GM18498 (cell line): Measurements from ENCODE around the gene VPS45.
"Not testable (repeated sequence)": the region's sequence is repeated elsewhere in the genome, so short reads cannot be mapped to it uniquely, and the experiment has no call there.

ENCODE experiments used
- ATAC-seq: cut with Tn5 transposase; IDR thresholded peaks from one replicate; pipeline ENCODE4 v1.9.1; 2021; ENCODE audit warnings: mild to moderate bottlenecking, moderate library complexity; ENCODE audit not compliant: unreplicated experiment

Gene VPS45

GRCh38 chr1:150126811-150127210, 59.2 kb downstream of the VPS45 start:
- ATAC-seq, result no peak

- no peak for ATAC-seq
Measured at GRCh38 chr1:150127464-150127863, 59.9 kb downstream of the VPS45 start.

- ATAC-seq, result no peak
Measured at GRCh38 chr1:150127868-150128267, 60.3 kb downstream of the VPS45 start.

GRCh38 chr1:150132372-150132771, 64.8 kb downstream of the VPS45 start:
- no peak for ATAC-seq

GRCh38 chr1:150134537-150134936, 67.0 kb downstream of the VPS45 start:
- no peak for ATAC-seq

- not testable (repeated sequence) for ATAC-seq
Measured at GRCh38 chr1:150135400-150135799, 67.8 kb downstream of the VPS45 start.

GRCh38 chr1:150138044-150138443, 70.5 kb downstream of the VPS45 start:
- ATAC-seq, result no peak

- ATAC-seq, result no peak
Measured at GRCh38 chr1:150141452-150141851, 73.9 kb downstream of the VPS45 start.

GRCh38 chr1:150142083-150142482, 74.5 kb downstream of the VPS45 start:
- ATAC-seq, result no peak

- ATAC-seq, result no peak
Measured at GRCh38 chr1:150144606-150145005, 77.0 kb downstream of the VPS45 start.

- not testable (repeated sequence) for ATAC-seq
Measured at GRCh38 chr1:150146016-150146415, 78.4 kb downstream of the VPS45 start.

GRCh38 chr1:150146849-150147542, 79.4 kb downstream of the VPS45 start:
- no peak for ATAC-seq

- no peak for ATAC-seq
Measured at GRCh38 chr1:150148837-150149270, 81.3 kb downstream of the VPS45 start.

GRCh38 chr1:150149271-150150132, 81.9 kb downstream of the VPS45 start, which contains the start of gene PLEKHO1:
Gene PLEKHO1 (plus strand): TSS chr1:150149916. CDS start chr1:150150258, 342 bp downstream.
- ATAC-seq, result peak; percentile 57

GRCh38 chr1:150150133-150151021, 82.8 kb downstream of the VPS45 start:
- ATAC-seq, result peak; percentile 19

GRCh38 chr1:150151291-150152181, 84.0 kb downstream of the VPS45 start:
- peak; percentile 43 for ATAC-seq

- ATAC-seq, result no peak
Measured at GRCh38 chr1:150152182-150152536, 84.6 kb downstream of the VPS45 start.

- ATAC-seq, result no peak
Measured at GRCh38 chr1:150152772-150153456, 85.3 kb downstream of the VPS45 start.

- no peak for ATAC-seq
Measured at GRCh38 chr1:150154143-150154542, 86.6 kb downstream of the VPS45 start.
